Loucy (cell line): Measurements from ENCODE around the gene AFF3.

Experiments
- H2AFZ ChIP-seq: fragments of 200-600 bp; sonication (generic); 2 replicates; pipeline ENCODE4 v1.6.0; 2016; ENCODE audit warnings: antibody characterized with exemption, mild to moderate bottlenecking, low read length, moderate library complexity
- H3F3A ChIP-seq: fragments of 200-600 bp; 2 replicates; pipeline ENCODE4 v1.6.0; 2016; ENCODE audit warnings: antibody characterized with exemption, low read depth, mild to moderate bottlenecking
- H3K27me3 ChIP-seq: fragments of 200-600 bp; sonication (generic); 2 replicates; pipeline ENCODE4 v1.6.1; 2014; ENCODE audit warnings: low read length, mild to moderate bottlenecking; ENCODE audit not compliant: insufficient read depth, poor library complexity, severe bottlenecking
- H3K36me3 ChIP-seq: fragments of 200-600 bp; sonication (generic); 2 replicates; pipeline ENCODE4 v1.6.1; 2016; ENCODE audit warnings: low read length; ENCODE audit not compliant: insufficient read depth
- H3K4me1 ChIP-seq: fragments of 200-600 bp; sonication (generic); 2 replicates; pipeline ENCODE4 v1.5.1; 2014; ENCODE audit warnings: low read length, mild to moderate bottlenecking; ENCODE audit not compliant: insufficient read depth, poor library complexity, severe bottlenecking
- H3K4me2 ChIP-seq: fragments of 200-600 bp; sonication (generic); 2 replicates; pipeline ENCODE4 v1.6.0; 2014; ENCODE audit warnings: antibody characterized with exemption, low read length, low read depth, mild to moderate bottlenecking; ENCODE audit not compliant: poor library complexity, severe bottlenecking
- H3K4me3 ChIP-seq: fragments of 200-600 bp; sonication (generic); 2 replicates; pipeline ENCODE4 v1.5.1; 2014; ENCODE audit warnings: low read length, mild to moderate bottlenecking, mixed read lengths; ENCODE audit not compliant: poor library complexity, severe bottlenecking
- H3K79me2 ChIP-seq: fragments of 200-600 bp; sonication (generic); 2 replicates; pipeline ENCODE4 v1.6.1; 2014; ENCODE audit warnings: low read length; ENCODE audit not compliant: insufficient read depth
- H3K9ac ChIP-seq: fragments of 200-600 bp; sonication (generic); 2 replicates; pipeline ENCODE4 v1.6.0; 2014; ENCODE audit warnings: mild to moderate bottlenecking, low read depth, low read length, moderate library complexity; ENCODE audit not compliant: poor library complexity, severe bottlenecking
- H3K9me2 ChIP-seq: fragments of 200-600 bp; sonication (generic); replicated peaks from 2 replicates; pipeline ENCODE4 v1.6.1; 2016; ENCODE audit warnings: low read depth, low read length, mixed read lengths
- H3K9me3 ChIP-seq: fragments of 200-600 bp; sonication (generic); 2 replicates; pipeline ENCODE4 v1.6.1; 2014; ENCODE audit warnings: mild to moderate bottlenecking, antibody characterized with exemption, low read length, low read depth; ENCODE audit not compliant: insufficient read depth
- H4K20me1 ChIP-seq: fragments of 200-600 bp; sonication (generic); 2 replicates; pipeline ENCODE4 v1.6.0; 2014; ENCODE audit warnings: antibody characterized with exemption, low read length, mild to moderate bottlenecking; ENCODE audit not compliant: insufficient read depth, poor library complexity, severe bottlenecking
- CTCF ChIP-seq: fragments of 200-600 bp; sonication (generic); conservative IDR thresholded peaks from 2 replicates; pipeline ENCODE4 v1.5.1; 2014; ENCODE audit warnings: mild to moderate bottlenecking, antibody characterized with exemption, low read length
- EZH2phosphoT487 ChIP-seq: fragments of 200-600 bp; IDR thresholded peaks from 2 replicates; pipeline ENCODE4 v1.6.1; 2018; ENCODE audit warnings: antibody characterized with exemption, mild to moderate bottlenecking, moderate library complexity, borderline replicate concordance

AFF3 gene

GRCh38 chr2:99748344-99748743 lies 394.0 kb downstream of the AFF3 start:
- H3K4me3 ChIP-seq, result no peak overlapping the region
- H3F3A ChIP-seq, result no peaks in the 10 kb centered on the region
- H3K27me3 ChIP-seq, result no peaks in the 10 kb centered on the region
- TF ChIP-seq CTCF, result no peak
- no peak for TF ChIP-seq EZH2phosphoT487
- H3K9me2 ChIP-seq, result no peaks in the 10 kb centered on the region
- peaks cover 1% of the 10 kb centered on the region for H3K4me1 ChIP-seq
- H3K79me2 ChIP-seq, result no peaks in the 10 kb centered on the region
- no peaks in the 10 kb centered on the region for H3K9me3 ChIP-seq
- H3K4me2 ChIP-seq, result no peak overlapping the region
- H4K20me1 ChIP-seq, result no peaks in the 10 kb centered on the region
- H3K9ac ChIP-seq, result no peak overlapping the region
- no peak overlapping the region for H2AFZ ChIP-seq
- H3K36me3 ChIP-seq, result no peaks in the 10 kb centered on the region

GRCh38 chr2:99747842-99748241 lies 394.5 kb downstream of the AFF3 start:
- Histone ChIP-seq H3K9me2 (no peaks in the 10 kb centered on the region), H3K9ac (no peak overlapping the region), H3K4me2 (no peak overlapping the region), H3F3A (no peaks in the 10 kb centered on the region), H2AFZ (no peak overlapping the region), H3K4me1 (no peaks in the 10 kb centered on the region), H4K20me1 (no peaks in the 10 kb centered on the region), H3K4me3 (no peak overlapping the region), H3K9me3 (no peaks in the 10 kb centered on the region), H3K36me3 (no peaks in the 10 kb centered on the region), H3K27me3 (no peaks in the 10 kb centered on the region), H3K79me2 (no peaks in the 10 kb centered on the region)
- TF ChIP-seq EZH2phosphoT487 (no peak), CTCF (no peak)

GRCh38 chr2:99743146-99743545 lies 399.2 kb downstream of the AFF3 start:
- TF ChIP-seq EZH2phosphoT487 (no peak), CTCF (no peak)
- H2AFZ ChIP-seq, result no peak overlapping the region
- no peaks in the 10 kb centered on the region for H3K9me3 ChIP-seq
- no peaks in the 10 kb centered on the region for H3K36me3 ChIP-seq
- no peaks in the 10 kb centered on the region for H3K4me1 ChIP-seq
- no peak overlapping the region for H3K4me3 ChIP-seq
- no peak overlapping the region for H3K9ac ChIP-seq
- no peaks in the 10 kb centered on the region for H4K20me1 ChIP-seq
- H3K79me2 ChIP-seq, result no peaks in the 10 kb centered on the region
- no peaks in the 10 kb centered on the region for H3F3A ChIP-seq
- no peak overlapping the region for H3K4me2 ChIP-seq
- H3K9me2 ChIP-seq, result no peaks in the 10 kb centered on the region
- H3K27me3 ChIP-seq, result no peaks in the 10 kb centered on the region
